ENCODE results near the gene IFNE. TPM values are rescaled to one million over a fixed set of nuclear protein-coding genes. Genes with fewer than 3 reads are reported as not detected.

IFNE gene
- total and polyA plus RNA-seq, 2 donors (not counting 1 experiment from before 2014, with no cell fraction given) = 0.15 to 6.6 TPM

DNA sequence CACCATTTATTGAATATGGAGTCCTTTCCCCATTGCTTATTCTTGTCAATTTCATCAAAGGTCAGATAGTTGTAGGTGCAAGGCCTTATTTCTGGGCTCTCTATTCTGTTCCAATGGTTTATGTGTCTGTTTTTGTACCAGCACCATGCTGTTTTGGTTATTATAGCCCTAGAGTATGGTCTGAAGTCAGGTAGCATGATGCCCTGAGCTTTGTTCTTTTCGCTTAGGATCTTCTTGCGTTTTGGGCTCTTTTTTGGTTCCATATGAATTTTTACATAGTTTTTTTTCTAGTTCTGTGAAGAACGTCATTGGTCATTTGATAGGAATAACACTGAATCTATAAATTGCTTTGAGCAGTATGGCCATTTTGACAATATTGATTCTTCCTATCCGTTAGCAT is 40.2 kb upstream of the IFNE start:
- Histone ChIP-seq H3K27ac (ENCODE audit: insufficient read depth, low read length) (no peak overlapping the region), H4K20me1 (ENCODE audit: control insufficient read depth, extremely low read depth, insufficient read depth, low read length) (no peaks in the 10 kb centered on the region), H3K9ac (ENCODE audit: insufficient read depth, low read length) (no peak overlapping the region), H3K9me3 (ENCODE audit: control insufficient read depth, insufficient read depth, low read depth, low read length) (no peaks in the 10 kb centered on the region), H3K4me1 (ENCODE audit: control insufficient read depth, extremely low read depth, insufficient read depth, low read length) (no peaks in the 10 kb centered on the region), H3K4me2 (ENCODE audit: extremely low read depth, insufficient read depth, low read length) (no peak overlapping the region), H3K27me3 (ENCODE audit: control insufficient read depth, insufficient read depth, low read length) (no peaks in the 10 kb centered on the region), H3K36me3 (ENCODE audit: control insufficient read depth, insufficient read depth, low read length) (peaks cover 6% of the 10 kb centered on the region), H3K4me3 (replicated peaks in 1 of 4; ENCODE audit: control extremely low read depth in 1 of 4, insufficient read depth in 1 of 4, low read depth in 3 of 4, low read length in 4 of 4) (no peak overlapping the region), H3K79me2 (ENCODE audit: control insufficient read depth, insufficient read depth, low read length) (peaks cover 65% of the 10 kb centered on the region), H2AFZ (ENCODE audit: low read length) (no peak overlapping the region)
- no peak for TF ChIP-seq CTCF (conservative IDR thresholded peaks at IDR 0.05 in 1 of 2, IDR thresholded peaks at IDR 0.05 in 1 of 2; ENCODE audit: low read depth in 1 of 2, low read length in 2 of 2)
- TF ChIP-seq EZH2 (IDR thresholded peaks at IDR 0.05; ENCODE audit: low read length, missing control alignments) = no peak
- no peak for DNase-seq (ENCODE audit: low read depth in 2 of 2)

- Histone ChIP-seq H2AFZ (ENCODE audit: low read length) (no peak overlapping the region), H3K4me2 (ENCODE audit: extremely low read depth, insufficient read depth, low read length) (no peak overlapping the region), H3K9me3 (ENCODE audit: control insufficient read depth, insufficient read depth, low read depth, low read length) (no peaks in the 10 kb centered on the region), H3K9ac (ENCODE audit: insufficient read depth, low read length) (no peak overlapping the region), H3K79me2 (ENCODE audit: control insufficient read depth, insufficient read depth, low read length) (peaks cover 67% of the 10 kb centered on the region), H3K4me3 (replicated peaks in 1 of 4; ENCODE audit: control extremely low read depth in 1 of 4, insufficient read depth in 1 of 4, low read depth in 3 of 4, low read length in 4 of 4) (no peak overlapping the region), H3K36me3 (ENCODE audit: control insufficient read depth, insufficient read depth, low read length) (peaks cover 2% of the 10 kb centered on the region), H3K27ac (ENCODE audit: insufficient read depth, low read length) (no peak overlapping the region), H3K27me3 (ENCODE audit: control insufficient read depth, insufficient read depth, low read length) (no peaks in the 10 kb centered on the region), H3K4me1 (ENCODE audit: control insufficient read depth, extremely low read depth, insufficient read depth, low read length) (no peaks in the 10 kb centered on the region), H4K20me1 (ENCODE audit: control insufficient read depth, extremely low read depth, insufficient read depth, low read length) (no peaks in the 10 kb centered on the region)
- no peak for DNase-seq (ENCODE audit: low read depth in 2 of 2)
- TF ChIP-seq CTCF (conservative IDR thresholded peaks at IDR 0.05 in 1 of 2, IDR thresholded peaks at IDR 0.05 in 1 of 2; ENCODE audit: low read depth in 1 of 2, low read length in 2 of 2) = no peak
- no peak for TF ChIP-seq EZH2 (IDR thresholded peaks at IDR 0.05; ENCODE audit: low read length, missing control alignments)
Measured at GRCh38 chr9:21521448-21521847, 39.3 kb upstream of the IFNE start.

GRCh38 chr9:21520501-21521228 is 38.6 kb upstream of the IFNE start:
- no peaks in the 10 kb centered on the region for H3K4me1 ChIP-seq (ENCODE audit: control insufficient read depth, extremely low read depth, insufficient read depth, low read length)
- no peak overlapping the region for H2AFZ ChIP-seq (ENCODE audit: low read length)
- TF ChIP-seq CTCF (conservative IDR thresholded peaks at IDR 0.05 in 1 of 2, IDR thresholded peaks at IDR 0.05 in 1 of 2; ENCODE audit: low read depth in 1 of 2, low read length in 2 of 2) (no peak), EZH2 (IDR thresholded peaks at IDR 0.05; ENCODE audit: low read length, missing control alignments) (no peak)
- H3K9ac ChIP-seq (ENCODE audit: insufficient read depth, low read length) = no peak overlapping the region
- H3K36me3 ChIP-seq (ENCODE audit: control insufficient read depth, insufficient read depth, low read length) = peaks cover 2% of the 10 kb centered on the region
- H3K79me2 ChIP-seq (ENCODE audit: control insufficient read depth, insufficient read depth, low read length) = peaks cover 72% of the 10 kb centered on the region
- no peak overlapping the region for H3K4me2 ChIP-seq (ENCODE audit: extremely low read depth, insufficient read depth, low read length)
- DNase-seq (ENCODE audit: low read depth in 2 of 2) = no peak
- no peak overlapping the region for H3K4me3 ChIP-seq (replicated peaks in 1 of 4; ENCODE audit: control extremely low read depth in 1 of 4, insufficient read depth in 1 of 4, low read depth in 3 of 4, low read length in 4 of 4)
- H3K27me3 ChIP-seq (ENCODE audit: control insufficient read depth, insufficient read depth, low read length) = no peaks in the 10 kb centered on the region
- no peak overlapping the region for H3K27ac ChIP-seq (ENCODE audit: insufficient read depth, low read length)
- no peaks in the 10 kb centered on the region for H4K20me1 ChIP-seq (ENCODE audit: control insufficient read depth, extremely low read depth, insufficient read depth, low read length)
- no peaks in the 10 kb centered on the region for H3K9me3 ChIP-seq (ENCODE audit: control insufficient read depth, insufficient read depth, low read depth, low read length)

Measured in fibroblast of lung (primary cell).